Fibroblast of the aortic adventitia (primary cell): ENCODE results near the gene TOMM34. TPM values are rescaled to one million over a fixed set of nuclear protein-coding genes. Genes with fewer than 3 reads are reported as not detected.

Experiments used
- DNase-seq: peaks from one replicate; pipeline ENCODE4 v3.0.0-alpha.2; 2010; ENCODE audit warnings: low read depth
- H3K4me3 ChIP-seq: 2 replicates; pipeline ENCODE4 v1.5.1; 2011; ENCODE audit warnings: low read depth, mild to moderate bottlenecking, control low read depth, low read length, moderate library complexity
- CTCF ChIP-seq: IDR thresholded peaks from 2 replicates; pipeline ENCODE4 v1.5.1; 2011; ENCODE audit warnings: mild to moderate bottlenecking, low read length, control low read depth, inconsistent platforms; ENCODE audit not compliant: insufficient read depth
- total RNA-seq: library from RNA; depleted of rRNA; stranded (reverse); fragments of >200 nt; gene quantifications from 2 replicates; pipeline ENCODE4 v1.2.3, GENCODE V29; 2012; ENCODE audit warnings: low replicate concordance

TOMM34 gene
- total RNA-seq, 1 donor, result 29.3 TPM

DNA sequence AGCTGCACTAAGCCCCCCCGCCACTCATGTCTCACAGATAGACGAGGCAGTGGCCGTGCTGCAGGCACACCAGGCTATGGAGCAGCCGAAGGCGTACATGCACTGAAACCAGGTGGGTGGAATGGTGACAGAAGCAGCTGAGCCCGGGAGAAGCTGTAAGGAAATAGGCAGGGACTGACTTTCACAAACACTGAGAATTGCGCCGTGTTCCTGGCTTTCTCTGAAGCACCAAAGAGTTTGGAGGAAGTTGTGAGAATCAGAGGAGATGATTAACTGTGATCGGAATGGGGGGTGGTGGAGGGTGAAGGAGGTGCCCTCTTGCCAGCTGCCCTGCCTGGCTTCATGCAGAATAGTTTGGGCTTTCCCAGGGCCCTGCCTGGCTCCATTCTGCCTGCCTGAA lies 21.6 kb downstream of the TOMM34 start:
- DNase-seq, result no peak
- no peak for TF ChIP-seq CTCF
- H3K4me3 ChIP-seq, result no peak overlapping the region

DNA sequence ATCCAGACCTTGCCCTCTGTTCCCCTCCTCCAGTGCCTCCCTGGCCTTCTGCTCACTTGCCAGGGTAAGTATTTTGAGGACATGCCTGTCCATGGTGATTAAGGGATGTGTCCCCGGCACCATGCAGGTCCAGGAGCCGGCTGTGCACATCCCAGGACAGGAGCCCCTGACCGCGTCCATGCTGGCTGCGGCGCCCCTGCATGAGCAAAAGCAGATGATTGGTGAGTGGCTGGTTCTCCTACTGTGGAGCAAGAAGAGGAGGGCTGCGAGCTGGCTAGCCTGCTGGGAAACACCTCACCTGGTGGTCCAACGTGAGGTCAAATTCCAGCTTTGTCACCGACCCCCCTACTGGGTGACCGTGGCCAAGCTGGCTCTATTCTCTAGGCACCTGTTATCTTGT lies 23.7 kb downstream of the TOMM34 start:
- no peak overlapping the region for H3K4me3 ChIP-seq
- no peak for TF ChIP-seq CTCF
- no peak for DNase-seq

DNA sequence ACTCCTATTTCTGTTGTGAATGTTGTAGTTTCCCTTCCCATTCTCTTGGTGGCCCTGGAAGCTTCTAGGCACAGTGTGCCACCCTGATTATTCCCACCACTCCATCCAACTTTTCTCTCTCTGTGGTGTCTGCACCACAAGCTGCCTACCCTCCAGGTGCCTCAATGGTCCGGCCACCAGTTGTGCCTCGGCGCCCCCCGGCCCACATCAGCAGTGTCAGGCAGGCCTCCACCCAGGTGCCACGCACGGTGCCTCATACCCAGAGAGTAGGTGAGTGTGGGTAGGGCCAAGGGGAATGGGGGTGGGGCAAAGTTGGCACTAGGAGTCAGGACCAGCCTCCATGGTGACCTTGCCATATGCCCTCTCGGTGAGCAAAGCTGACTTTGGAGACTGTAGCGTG lies 27.3 kb downstream of the TOMM34 start:
- no peak for DNase-seq
- no peak for TF ChIP-seq CTCF
- H3K4me3 ChIP-seq, result no peak overlapping the region

DNA sequence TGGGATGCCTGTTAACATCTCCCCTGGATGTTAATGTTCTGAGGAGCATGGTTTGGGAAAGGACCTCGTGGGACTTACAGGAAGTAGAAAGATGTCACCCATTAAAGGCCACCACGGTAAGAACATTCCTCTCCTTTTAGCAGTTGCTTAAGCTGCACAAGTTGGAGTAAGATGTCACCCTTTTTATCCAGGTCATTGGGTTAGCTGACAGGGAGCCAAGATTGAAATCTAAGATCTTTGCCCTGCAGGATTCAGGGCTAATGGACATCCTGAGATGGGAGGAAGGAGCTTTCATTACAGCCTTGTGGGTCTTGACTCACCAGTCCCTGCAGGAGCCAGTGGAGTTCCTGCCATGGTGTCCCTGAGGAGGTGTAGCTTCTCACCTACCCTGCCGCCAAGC lies 28.3 kb downstream of the TOMM34 start:
- DNase-seq, result no peak
- H3K4me3 ChIP-seq, result no peak overlapping the region
- no peak for TF ChIP-seq CTCF

- TF ChIP-seq CTCF, result no peak
- no peak for DNase-seq
- H3K4me3 ChIP-seq, result no peak overlapping the region
Measured at GRCh38 chr20:44930517-44931168, 29.6 kb downstream of the TOMM34 start.

- TF ChIP-seq CTCF, result no peak
- no peak overlapping the region for H3K4me3 ChIP-seq
- DNase-seq, result no peak
Measured at GRCh38 chr20:44928595-44928994, 31.6 kb downstream of the TOMM34 start.

DNA sequence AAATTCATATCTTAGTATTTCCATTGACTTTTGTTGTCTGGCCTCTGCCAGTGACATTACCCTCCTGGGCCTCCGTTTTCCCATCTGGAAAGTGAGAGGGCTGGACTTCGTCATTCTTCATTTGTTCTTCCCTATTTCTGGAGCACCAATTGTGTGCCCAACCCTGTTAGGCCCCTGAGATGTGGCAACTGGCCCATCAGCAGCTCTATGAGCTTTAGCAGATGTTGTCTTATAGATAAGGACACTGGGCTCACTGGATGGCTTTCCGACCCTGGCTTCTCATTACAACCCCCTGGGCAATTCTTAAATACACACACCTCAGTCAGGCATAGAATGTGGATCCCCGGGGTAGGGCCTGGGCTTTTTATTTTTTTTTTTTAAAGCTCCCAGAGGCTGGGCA lies 35.7 kb downstream of the TOMM34 start:
- no peak overlapping the region for H3K4me3 ChIP-seq
- no peak for TF ChIP-seq CTCF
- DNase-seq, result peak; percentile 7
